Measurements from ENCODE around the gene DPP6. TPM values are rescaled to one million over a fixed set of nuclear protein-coding genes. Genes with fewer than 3 reads are reported as not detected.

The DPP6 gene
- total RNA-seq, 1 donor from 2014 or later: not detected

GRCh38 chr7:154569916-154570315, 517.7 kb downstream of the DPP6 start:
- ChIA-PET POLR2A (no interaction called here), CTCF (no interaction called here)
- intact Hi-C loops (cut with micrococcal nuclease): no loop called here
- no peak for ATAC-seq (ENCODE audit: low read depth)
- DNase-seq: no peak
- no peak for TF ChIP-seq CTCF (IDR thresholded peaks at IDR 0.05)
- Mint-ChIP-seq H3K4me3 (no peak overlapping the region), H3K27ac (no peak overlapping the region), H3K36me3 (ENCODE audit: low read depth) (no peaks in the 10 kb centered on the region), H3K9me3 (peaks cover 2% of the 10 kb centered on the region), H3K4me1 (no peaks in the 10 kb centered on the region), H3K27me3 (no peaks in the 10 kb centered on the region)

DNA sequence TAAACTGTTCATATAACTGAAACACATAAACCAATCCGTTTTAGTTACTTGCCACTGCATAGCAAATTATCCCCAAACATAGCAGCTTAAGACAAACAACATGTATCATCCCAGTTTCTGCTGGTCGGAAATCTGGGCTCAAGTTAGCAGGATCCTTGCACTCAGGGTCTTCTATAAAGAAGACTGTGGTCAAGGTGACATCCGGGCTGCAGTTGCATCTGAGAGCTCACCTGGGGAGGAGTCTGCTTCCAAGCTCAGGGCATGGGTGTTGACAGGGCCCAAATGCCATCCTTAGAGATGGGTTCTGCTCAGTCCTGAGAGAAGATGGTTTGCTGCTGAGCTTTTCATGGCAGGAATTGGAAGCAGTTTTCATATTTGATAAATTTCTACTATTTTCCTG, 519.6 kb downstream of the DPP6 start:
- ATAC-seq (ENCODE audit: low read depth) (no peak), DNase-seq (no peak)
- no peaks in the 10 kb centered on the region for H3K27me3 Mint-ChIP-seq
- H3K27ac Mint-ChIP-seq: no peak overlapping the region
- CTCF ChIA-PET: no interaction called here
- no peaks in the 10 kb centered on the region for H3K4me1 Mint-ChIP-seq
- H3K9me3 Mint-ChIP-seq: peaks cover 2% of the 10 kb centered on the region
- intact Hi-C loops (cut with micrococcal nuclease): no loop called here
- H3K4me3 Mint-ChIP-seq: no peak overlapping the region
- POLR2A ChIA-PET: interaction anchor here (0.7 kb wide), 1 partner anchor 884 kb away, joined by 3 read pairs; no protein-coding TSS in a partner anchor
- TF ChIP-seq CTCF (IDR thresholded peaks at IDR 0.05): no peak
- H3K36me3 Mint-ChIP-seq (ENCODE audit: low read depth): no peaks in the 10 kb centered on the region

DNA sequence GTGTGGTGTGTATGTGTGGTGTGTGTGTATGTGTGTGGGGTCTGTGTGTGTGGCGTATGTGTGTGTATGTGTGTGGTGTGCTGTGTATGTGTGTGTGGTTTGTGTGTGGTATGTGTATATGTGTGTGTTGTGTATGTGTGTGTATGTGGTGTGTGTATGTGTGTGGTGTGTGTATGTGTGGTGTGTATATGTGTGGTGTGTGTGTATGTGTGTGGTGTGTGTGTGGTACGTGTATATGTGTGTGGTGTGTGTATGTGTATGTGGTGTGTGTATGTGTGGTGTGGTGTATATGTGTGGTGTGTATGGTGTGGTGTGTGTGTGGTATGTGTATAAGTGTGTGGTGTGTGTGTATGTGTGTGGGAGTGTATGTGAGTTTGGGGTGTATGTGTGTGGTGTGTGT, 522.0 kb downstream of the DPP6 start:
- Mint-ChIP-seq H3K36me3 (ENCODE audit: low read depth) (no peaks in the 10 kb centered on the region), H3K4me3 (no peak overlapping the region), H3K9me3 (peaks cover 2% of the 10 kb centered on the region), H3K27ac (no peak overlapping the region), H3K27me3 (no peaks in the 10 kb centered on the region), H3K4me1 (no peaks in the 10 kb centered on the region)
- CTCF ChIA-PET: no interaction called here
- DNase-seq: no peak
- intact Hi-C loops (cut with micrococcal nuclease): no loop called here
- ATAC-seq (ENCODE audit: low read depth): no peak
- POLR2A ChIA-PET: no interaction called here
- TF ChIP-seq CTCF (IDR thresholded peaks at IDR 0.05): no peak

- no peaks in the 10 kb centered on the region for H3K36me3 Mint-ChIP-seq (ENCODE audit: low read depth)
- H3K27me3 Mint-ChIP-seq: no peaks in the 10 kb centered on the region
- ChIA-PET POLR2A (no interaction called here), CTCF (no interaction called here)
- no peaks in the 10 kb centered on the region for H3K4me1 Mint-ChIP-seq
- TF ChIP-seq CTCF (IDR thresholded peaks at IDR 0.05): no peak
- H3K9me3 Mint-ChIP-seq: no peaks in the 10 kb centered on the region
- no peak overlapping the region for H3K4me3 Mint-ChIP-seq
- H3K27ac Mint-ChIP-seq: no peak overlapping the region
- DNase-seq (no peak), ATAC-seq (ENCODE audit: low read depth) (no peak)
- intact Hi-C loops (cut with micrococcal nuclease): no loop called here
These were observed 523.3 kb downstream of the DPP6 start for GRCh38 chr7:154575497-154575896.

GRCh38 chr7:154576604-154577003, 524.4 kb downstream of the DPP6 start:
- POLR2A ChIA-PET: no interaction called here

More at GRCh38 chr7:154576604-154577003, 524.4 kb downstream of the DPP6 start:
- CTCF ChIA-PET: no interaction called here
- Mint-ChIP-seq H3K4me3 (no peak overlapping the region), H3K9me3 (no peaks in the 10 kb centered on the region), H3K27me3 (no peaks in the 10 kb centered on the region), H3K27ac (no peak overlapping the region), H3K36me3 (ENCODE audit: low read depth) (no peaks in the 10 kb centered on the region), H3K4me1 (no peaks in the 10 kb centered on the region)
- intact Hi-C loops (cut with micrococcal nuclease): no loop called here
- DNase-seq (no peak), ATAC-seq (ENCODE audit: low read depth) (no peak)
- no peak for TF ChIP-seq CTCF (IDR thresholded peaks at IDR 0.05)

Measured in activated B cell treated with CpG ODN at 0.5 μM for 24 hours (primary cell).